Testis (tissue), 3 donors: ENCODE results near the gene MYRF. TPM values are rescaled to one million over a fixed set of nuclear protein-coding genes. Genes with fewer than 3 reads are reported as not detected.

Experiments used
- DNase-seq: peaks from one replicate; pipeline ENCODE4 v3.0.0-alpha.2; 2019
- H3K27ac ChIP-seq, 2 donors: fragments of 200-600 bp; sonication (generic); one replicate each; pipeline ENCODE4 v1.5.1; 2019
- H3K27me3 ChIP-seq: fragments of 200-600 bp; sonication (generic); one replicate; pipeline ENCODE4 v1.5.1; 2019
- H3K36me3 ChIP-seq: fragments of 200-600 bp; sonication (generic); one replicate; pipeline ENCODE4 v1.5.1; 2017; ENCODE audit warnings: low read depth; ENCODE audit errors: missing control alignments
- H3K4me1 ChIP-seq: fragments of 200-600 bp; sonication (generic); one replicate; pipeline ENCODE4 v1.5.1; 2019
- H3K4me3 ChIP-seq, 2 donors: fragments of 200-600 bp; sonication (generic); one replicate each; pipeline ENCODE4 v1.5.1; 2017 to 2019
- H3K9me3 ChIP-seq: fragments of 200-600 bp; sonication (generic); one replicate; pipeline ENCODE4 v1.5.1; 2017
- CTCF ChIP-seq, 3 experiments: fragments of 450-650 bp in 2 of 3; fragments of 200-600 bp in 1 of 3; sonication (generic) in 1 of 3; IDR thresholded peaks; one replicate each; pipeline ENCODE4 v1.5.1; 2016 to 2019; ENCODE audit warnings: antibody characterized with exemption in 3 of 3, mild to moderate bottlenecking in 2 of 3, moderate library complexity in 1 of 3
- POLR2A ChIP-seq: fragments of 450-650 bp; IDR thresholded peaks from one replicate; pipeline ENCODE4 v1.6.1; 2017; ENCODE audit warnings: antibody characterized with exemption, mild to moderate bottlenecking, moderate library complexity
- WGBS, 2 donors: methylation state at CpG; one replicate each; pipeline ENCODE4 v1.1.5; 2018; 5-methylcytosine and 5-hydroxymethylcytosine counted together
- intact Hi-C: fragments of 100-400 bp; cut with DNase I; formaldehyde crosslinking; loops from one replicate; pipeline ENCODE4 v1.15.1; 2023; ENCODE audit warnings: low total_unique reads
- polyA plus RNA-seq: library from polyadenylated mRNA; stranded (reverse); fragments of 350-450 nt; fragmentation: Illumina TruSeq; extraction: RNeasy Lipid Tissue Mini Kit (QIAGEN cat#74804); gene quantifications from one replicate; pipeline ENCODE4 v1.2.3, GENCODE V29; 2014; ENCODE audit warnings: low read depth, low replicate concordance; ENCODE audit not compliant: insufficient read depth
- total RNA-seq, 2 donors: library from RNA; depleted of rRNA; stranded (reverse); fragments of >200 nt; gene quantifications; one replicate each; pipeline ENCODE4 v1.2.3, GENCODE V29; 2016

Gene MYRF
- total and polyA plus RNA-seq, 3 donors from 2014 or later, result 9.2 to 15.2 (median 10.7) TPM

DNA sequence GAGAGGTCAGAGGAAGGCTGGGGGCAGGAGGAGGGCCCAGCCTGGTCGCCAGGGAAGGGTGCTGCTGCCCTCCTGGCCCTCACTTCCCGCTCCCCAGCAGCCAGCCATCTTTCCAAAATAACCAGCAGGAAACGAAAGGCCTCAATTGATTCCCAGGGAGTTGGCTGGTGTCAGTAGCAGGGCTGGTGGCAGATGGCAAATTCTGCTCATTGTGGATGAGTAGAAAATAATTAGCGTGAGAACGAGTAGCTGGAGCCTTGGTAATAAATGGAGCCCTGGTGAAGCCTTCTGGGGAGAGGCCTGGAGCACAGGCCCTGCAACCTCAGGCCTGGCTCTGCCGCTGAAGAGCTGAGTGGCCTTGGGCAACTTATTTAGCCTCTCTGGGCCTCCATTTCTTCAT lies 40.9 kb upstream of the MYRF start:
- 79 to 80% methylated on average over 6 of the region's 6 CpGs for WGBS, 2 donors
- no peak for DNase-seq
- Histone ChIP-seq H3K4me3 (no peak overlapping the region), H3K36me3 (no peaks in the 10 kb centered on the region), H3K27me3 (no peaks in the 10 kb centered on the region), H3K27ac (no peak overlapping the region), H3K9me3 (no peaks in the 10 kb centered on the region), H3K4me1 (peaks cover 3% of the 10 kb centered on the region)
- no peak for TF ChIP-seq POLR2A
- no peak for TF ChIP-seq CTCF (IDR thresholded peaks at IDR 0.05)
- intact Hi-C loops, result no loop called here

- no peaks in the 10 kb centered on the region for H3K9me3 ChIP-seq
- no peaks in the 10 kb centered on the region for H3K36me3 ChIP-seq
- DNase-seq, result no peak
- TF ChIP-seq CTCF (IDR thresholded peaks at IDR 0.05), result no peak
- no peak for TF ChIP-seq POLR2A
- H3K4me3 ChIP-seq, result no peak overlapping the region
- WGBS, 2 donors, result 90 to 93% methylated on average over 12 of the region's 12 CpGs
- no peak overlapping the region for H3K27ac ChIP-seq
- intact Hi-C loops, result no loop called here
- peaks cover 5% of the 10 kb centered on the region for H3K4me1 ChIP-seq
- H3K27me3 ChIP-seq, result no peaks in the 10 kb centered on the region
Observed at GRCh38 chr11:61712314-61712713, 40.1 kb upstream of the MYRF start.

GRCh38 chr11:61712846-61713245 lies 39.6 kb upstream of the MYRF start:
- DNase-seq, result no peak
- Histone ChIP-seq H3K27me3 (no peaks in the 10 kb centered on the region), H3K9me3 (no peaks in the 10 kb centered on the region), H3K27ac (no peak overlapping the region), H3K4me1 (peaks cover 7% of the 10 kb centered on the region), H3K36me3 (no peaks in the 10 kb centered on the region), H3K4me3 (no peak overlapping the region)
- 94 to 100% methylated on average over 5 to 6 of the region's 6 CpGs for WGBS, 2 donors
- no peak for TF ChIP-seq CTCF (IDR thresholded peaks at IDR 0.05)
- TF ChIP-seq POLR2A, result no peak
- intact Hi-C loops, result no loop called here

DNA sequence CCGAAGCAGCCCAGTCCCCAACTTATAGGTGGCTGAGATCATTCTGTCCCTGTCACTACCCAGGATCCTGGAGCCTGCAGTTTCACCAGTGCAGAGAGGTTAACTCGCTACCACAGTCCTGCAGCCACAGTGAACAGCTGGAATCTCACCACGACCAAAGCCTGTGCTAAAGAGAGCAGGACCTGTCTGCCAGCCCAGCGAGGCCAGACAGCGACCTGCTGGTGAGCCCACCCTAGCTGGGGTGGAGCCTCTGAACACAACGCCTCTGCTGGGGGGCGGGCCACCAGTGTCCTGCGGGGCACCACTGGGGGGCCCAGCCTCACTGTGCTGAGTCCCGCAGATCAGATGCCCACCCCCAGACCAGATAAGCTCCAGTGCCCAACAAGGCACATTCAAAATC lies 39.0 kb upstream of the MYRF start:
- H3K4me3 ChIP-seq, result no peak overlapping the region
- intact Hi-C loops, result no loop called here
- H3K9me3 ChIP-seq, result no peaks in the 10 kb centered on the region
- TF ChIP-seq POLR2A, result no peak
- no peak for TF ChIP-seq CTCF (IDR thresholded peaks at IDR 0.05)
- H3K27ac ChIP-seq, result no peak overlapping the region
- no peaks in the 10 kb centered on the region for H3K27me3 ChIP-seq
- no peak for DNase-seq
- no peaks in the 10 kb centered on the region for H3K36me3 ChIP-seq
- 89 to 92% methylated on average over 2 to 9 of the region's 9 CpGs for WGBS, 2 donors
- peaks cover 13% of the 10 kb centered on the region for H3K4me1 ChIP-seq

- H3K4me3 ChIP-seq, result no peak overlapping the region
- H3K27me3 ChIP-seq, result no peaks in the 10 kb centered on the region
- intact Hi-C loops, result no loop called here
- 63 to 80% methylated on average over 5 of the region's 5 CpGs for WGBS, 2 donors
- H3K27ac ChIP-seq, result no peak overlapping the region
- no peak for DNase-seq
- TF ChIP-seq CTCF (IDR thresholded peaks at IDR 0.05), result no peak
- TF ChIP-seq POLR2A, result no peak
- H3K4me1 ChIP-seq, result peaks cover 13% of the 10 kb centered on the region
- H3K9me3 ChIP-seq, result no peaks in the 10 kb centered on the region
- no peaks in the 10 kb centered on the region for H3K36me3 ChIP-seq
Observed at GRCh38 chr11:61713906-61714305, 38.5 kb upstream of the MYRF start.
